ENCODE measurements around the gene NSUN2.
A peak's percentile ranks its signal among the peaks of the same experiment; 100 is the strongest.

NSUN2 gene

GRCh38 chr5:6634306-6634705, 1.5 kb upstream of the NSUN2 start:
- TF ChIP-seq CTCF (IDR thresholded peaks at IDR 0.05; ENCODE audit: low read depth, low read length), result no peak
- peak overlapping the region; percentile 94 for H3K4me3 ChIP-seq (ENCODE audit: low read depth, low read length)

- H3K4me3 ChIP-seq (ENCODE audit: low read depth, low read length), result peak overlapping the region; percentile 94
- no peak for TF ChIP-seq CTCF (IDR thresholded peaks at IDR 0.05; ENCODE audit: low read depth, low read length)
These were observed 813 bp upstream of the NSUN2 start for GRCh38 chr5:6633469-6634245.

GRCh38 chr5:6632324-6632887, 438 bp downstream of the NSUN2 start:
- H3K4me3 ChIP-seq (ENCODE audit: low read depth, low read length), result peak overlapping the region; percentile 94
- no peak for TF ChIP-seq CTCF (IDR thresholded peaks at IDR 0.05; ENCODE audit: low read depth, low read length)

- peak overlapping the region; percentile 94 for H3K4me3 ChIP-seq (ENCODE audit: low read depth, low read length)
- no peak for TF ChIP-seq CTCF (IDR thresholded peaks at IDR 0.05; ENCODE audit: low read depth, low read length)
These were observed 1.4 kb downstream of the NSUN2 start for GRCh38 chr5:6631441-6631840.

DNA sequence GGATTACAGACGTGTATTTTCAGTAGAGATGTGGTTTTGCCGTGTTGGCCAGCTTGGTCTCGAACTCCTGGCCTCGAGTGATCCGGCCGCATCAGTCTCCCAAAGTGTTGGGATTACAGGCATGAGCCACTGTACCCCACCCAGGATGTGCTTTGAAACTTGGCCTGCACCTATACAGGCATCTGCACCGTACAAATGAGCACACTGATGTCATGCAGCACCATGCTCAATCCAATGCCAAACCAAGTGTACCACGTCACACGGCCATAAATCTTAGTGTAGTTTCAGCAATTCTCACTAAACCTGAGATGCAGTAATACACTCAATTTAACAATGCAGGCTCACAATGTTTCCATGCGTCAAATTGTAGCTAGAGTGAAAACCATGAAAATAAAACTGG, 6.3 kb downstream of the NSUN2 start:
- H3K4me3 ChIP-seq (ENCODE audit: low read depth, low read length), result no peak overlapping the region
- no peak for TF ChIP-seq CTCF (IDR thresholded peaks at IDR 0.05; ENCODE audit: low read depth, low read length)

GRCh38 chr5:6623941-6624340, 8.9 kb downstream of the NSUN2 start:
- no peak for TF ChIP-seq CTCF (IDR thresholded peaks at IDR 0.05; ENCODE audit: low read depth, low read length)
- no peak overlapping the region for H3K4me3 ChIP-seq (ENCODE audit: low read depth, low read length)

DNA sequence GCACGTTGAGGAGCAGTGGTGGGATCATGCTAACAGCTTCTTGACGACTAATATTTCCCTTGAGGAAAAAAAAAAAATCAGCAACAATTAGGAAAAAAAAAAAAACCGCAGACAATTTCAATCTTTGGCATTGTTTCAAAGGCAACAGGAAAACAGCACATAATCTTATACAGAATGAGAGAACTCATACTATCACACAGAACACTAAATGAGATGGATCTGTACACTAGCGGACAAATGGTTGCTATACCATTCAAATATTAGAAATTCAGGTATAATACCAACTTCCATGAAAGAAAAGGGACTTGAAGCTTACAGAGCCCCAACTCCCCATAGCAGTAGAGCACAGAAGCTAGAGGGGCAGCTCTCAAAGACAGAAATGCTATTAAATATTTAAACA, 9.6 kb downstream of the NSUN2 start:
- TF ChIP-seq CTCF (IDR thresholded peaks at IDR 0.05; ENCODE audit: low read depth, low read length), result no peak
- H3K4me3 ChIP-seq (ENCODE audit: low read depth, low read length), result no peak overlapping the region
